PC-3 (cell line): ENCODE results near the gene RPL22. TPM values are rescaled to one million over a fixed set of nuclear protein-coding genes. Genes with fewer than 3 reads are reported as not detected.

Experiments
- ATAC-seq: fragments of 200-7000 bp; cut with Tn5 transposase; 2 replicates; pipeline ENCODE4 v1.9.1; 2020; ENCODE audit warnings: mild to moderate bottlenecking, moderate library complexity
- BruUV-seq: library from RNA; stranded (reverse); fragments of 400-500 nt; replicated peaks from 2 replicates; lab custom pipeline; 2021; lab: Mats Ljungman, UMichigan
- CTCF ChIA-PET: fragments of 300-600 bp; sonication (Branson Sonifier 250); formaldehyde crosslinking; loops from one replicate; lab custom pipeline; 2022; ENCODE audit warnings: antibody characterized with exemption; lab: Charles Lee
- POLR2A ChIA-PET: fragments of 300-600 bp; sonication (Branson Sonifier 250); formaldehyde crosslinking; loops from one replicate; lab custom pipeline; 2022; ENCODE audit warnings: antibody characterized with exemption; ENCODE audit not compliant: unreplicated experiment; lab: Charles Lee
- DNase-seq: peaks from one replicate; pipeline ENCODE4 v3.0.0-alpha.2; 2015
- H2AFZ ChIP-seq: fragments of 300-600 bp; sonication (generic); 2 replicates; pipeline ENCODE4 v1.6.0; 2016; ENCODE audit warnings: antibody characterized with exemption, low read length
- H3F3A ChIP-seq: fragments of 300-600 bp; sonication (generic); one replicate; pipeline ENCODE4 v1.6.0; 2017; ENCODE audit warnings: antibody characterized with exemption, low read length, control low read depth, mild to moderate bottlenecking; ENCODE audit not compliant: unreplicated experiment
- H3K27ac ChIP-seq: fragments of 300-600 bp; sonication (generic); 2 replicates; pipeline ENCODE4 v1.5.1; 2016; ENCODE audit warnings: mild to moderate bottlenecking, low read length
- H3K27me3 ChIP-seq: fragments of 300-600 bp; sonication (generic); 2 replicates; pipeline ENCODE4 v1.6.1; 2016; ENCODE audit warnings: low read length, mixed read lengths
- H3K36me3 ChIP-seq: fragments of 300-600 bp; sonication (generic); 2 replicates; pipeline ENCODE4 v1.6.1; 2016; ENCODE audit warnings: low read depth, mixed run types, low read length, mixed read lengths
- H3K4me1 ChIP-seq: fragments of 300-600 bp; sonication (generic); 2 replicates; pipeline ENCODE4 v1.5.1; 2016; ENCODE audit warnings: low read length; ENCODE audit not compliant: insufficient read depth
- H3K4me2 ChIP-seq: fragments of 300-600 bp; sonication (generic); 2 replicates; pipeline ENCODE4 v1.6.0; 2016; ENCODE audit warnings: low read length
- H3K4me3 ChIP-seq: fragments of 300-600 bp; sonication (generic); 2 replicates; pipeline ENCODE4 v1.5.1; 2016; ENCODE audit warnings: mild to moderate bottlenecking, low read length, mixed read lengths
- H3K79me2 ChIP-seq: fragments of 300-600 bp; sonication (generic); 2 replicates; pipeline ENCODE4 v1.6.1; 2017; ENCODE audit warnings: low read length, mixed read lengths
- H3K9ac ChIP-seq: fragments of 300-600 bp; sonication (generic); 2 replicates; pipeline ENCODE4 v1.6.0; 2016; ENCODE audit warnings: mild to moderate bottlenecking, low read length
- H3K9me2 ChIP-seq: fragments of 300-600 bp; sonication (generic); replicated peaks from 2 replicates; pipeline ENCODE4 v1.6.1; 2016; ENCODE audit warnings: mixed run types, low read length, mixed read lengths
- H3K9me3 ChIP-seq: fragments of 300-600 bp; sonication (generic); 2 replicates; pipeline ENCODE4 v1.6.1; 2016; ENCODE audit warnings: low read length, mixed read lengths
- H4K20me1 ChIP-seq: fragments of 300-600 bp; sonication (generic); 2 replicates; pipeline ENCODE4 v1.6.1; 2016; ENCODE audit warnings: low read length, mixed read lengths
- CTCF ChIP-seq: fragments of 300-600 bp; sonication (generic); conservative IDR thresholded peaks from 2 replicates; pipeline ENCODE4 v1.5.1; 2017; ENCODE audit warnings: antibody characterized with exemption, low read depth, mild to moderate bottlenecking, low read length
- EZH2 ChIP-seq: fragments of 300-600 bp; sonication (generic); IDR thresholded peaks from one replicate; pipeline ENCODE4 v1.6.1; 2017; ENCODE audit warnings: antibody characterized with exemption, mild to moderate bottlenecking, low read length; ENCODE audit not compliant: unreplicated experiment
- EZH2phosphoT487 ChIP-seq: fragments of 300-600 bp; sonication (generic); IDR thresholded peaks from 2 replicates; pipeline ENCODE4 v1.6.1; 2018; ENCODE audit warnings: mild to moderate bottlenecking, antibody characterized with exemption, low read length, borderline replicate concordance
- intact Hi-C: fragments of 100-400 bp; cut with micrococcal nuclease; formaldehyde crosslinking; loops from 2 replicates; pipeline ENCODE4 v1.9.0; 2023
- total RNA-seq: library from RNA; depleted of rRNA; stranded (reverse); fragments of >200 nt; gene quantifications from 2 replicates; pipeline ENCODE4 v1.2.3, GENCODE V29; 2014

The RPL22 gene
- total RNA-seq, 1 experiment from 2014 or later: 283 TPM

GRCh38 chr1:6206520-6206855 is 7.1 kb upstream of the RPL22 start:
- no peaks in the 10 kb centered on the region for H3K27me3 ChIP-seq
- no peaks in the 10 kb centered on the region for H3K9me3 ChIP-seq
- peak overlapping the region; percentile 89 for H3K4me2 ChIP-seq
- POLR2A ChIA-PET: interaction anchor here (0.5 to 1.1 kb wide), 4 partner anchors 14 to 248 kb away, joined by 3 to 7 read pairs (median 3); no protein-coding TSS in a partner anchor
- no TSS peak for BruUV-seq
- H3K36me3 ChIP-seq: peaks cover 22% of the 10 kb centered on the region
- H3K4me3 ChIP-seq: peak overlapping the region; percentile 79
- H3K4me1 ChIP-seq: peaks cover 14% of the 10 kb centered on the region; the same call in 1 of the 2 replicates
- TF ChIP-seq EZH2phosphoT487 (no peak), EZH2 (no peak), CTCF (no peak)
- peak overlapping the region; percentile 81 for H2AFZ ChIP-seq
- no peak for DNase-seq
- ATAC-seq: peak; percentile 5
- CTCF ChIA-PET: interaction anchor here (0.5 to 1.0 kb wide), 3 partner anchors 14 to 38 kb away, joined by 3 to 7 read pairs (median 4); no protein-coding TSS in a partner anchor
- intact Hi-C loops: loop anchor here (5.0 kb wide), 2 partner anchors 41 to 96 kb away; no protein-coding TSS in a partner anchor
- H3K9ac ChIP-seq: peak overlapping the region; percentile 89
- no peaks in the 10 kb centered on the region for H3F3A ChIP-seq
- no peaks in the 10 kb centered on the region for H3K9me2 ChIP-seq
- H4K20me1 ChIP-seq: no peaks in the 10 kb centered on the region
- peak overlapping the region; percentile 81 for H3K27ac ChIP-seq
- peaks cover 34% of the 10 kb centered on the region for H3K79me2 ChIP-seq

GRCh38 chr1:6205849-6206519 is 6.6 kb upstream of the RPL22 start, which contains the start of gene RNF207:
RNF207 (plus strand) TSS chr1:6206119; CDS start chr1:6206536, 417 bp downstream.
- intact Hi-C loops: loop anchor here (1.0 to 5.0 kb wide), 3 partner anchors 28 to 96 kb away; no protein-coding TSS in a partner anchor
- H3K9ac ChIP-seq: peak within 1 kb of the TSS; percentile 89
- no peaks in the 10 kb centered on the region for H3K27me3 ChIP-seq
- no peaks in the 10 kb centered on the region for H3K9me3 ChIP-seq
- ChIA-PET CTCF (interaction anchor here (0.5 to 1.1 kb wide), 5 partner anchors 14 to 138 kb away, joined by 3 to 7 read pairs (median 4); no protein-coding TSS in a partner anchor), POLR2A (interaction anchor here (0.5 to 1.1 kb wide), 4 partner anchors 14 to 248 kb away, joined by 3 to 7 read pairs (median 3); no protein-coding TSS in a partner anchor)
- peak within 1 kb of the TSS; percentile 81 for H2AFZ ChIP-seq
- H3K4me2 ChIP-seq: peak within 1 kb of the TSS; percentile 89
- BruUV-seq: no TSS peak
- no peaks in the 10 kb centered on the region for H4K20me1 ChIP-seq
- no peaks in the 10 kb centered on the region for H3K9me2 ChIP-seq
- peaks cover 14% of the 10 kb centered on the region; the same call in 1 of the 2 replicates for H3K4me1 ChIP-seq
- no peak for TF ChIP-seq EZH2phosphoT487
- TF ChIP-seq CTCF: no peak
- no peak for TF ChIP-seq EZH2
- H3F3A ChIP-seq: no peaks in the 10 kb centered on the region
- peaks cover 34% of the 10 kb centered on the region for H3K79me2 ChIP-seq
- ATAC-seq: peak; percentile 69
- peak; percentile 95 for DNase-seq
- H3K27ac ChIP-seq: peak within 1 kb of the TSS; percentile 81
- H3K4me3 ChIP-seq: peak within 1 kb of the TSS; percentile 79
- peaks cover 17% of the 10 kb centered on the region for H3K36me3 ChIP-seq
